Panc1 (cell line): Measurements from ENCODE around the gene TWIST2. TPM values are rescaled to one million over a fixed set of nuclear protein-coding genes. Genes with fewer than 3 reads are reported as not detected.
A peak's percentile ranks its signal among the peaks of the same experiment; 100 is the strongest.

Source experiments
- ATAC-seq: fragments of 200-7000 bp; cut with Tn5 transposase; 2 replicates; pipeline ENCODE4 v1.9.1; 2020; ENCODE audit warnings: mild to moderate bottlenecking, moderate library complexity
- BruUV-seq: library from RNA; stranded (reverse); fragments of 400-500 nt; replicated peaks from 2 replicates; lab custom pipeline; 2021; lab: Mats Ljungman, UMichigan
- CTCF ChIA-PET: fragments of 300-600 bp; sonication (Branson Sonifier 250); formaldehyde crosslinking; loops from one replicate; lab custom pipeline; 2022; ENCODE audit warnings: antibody characterized with exemption; lab: Charles Lee
- POLR2A ChIA-PET: fragments of 300-600 bp; sonication (Branson Sonifier 250); formaldehyde crosslinking; loops from one replicate; lab custom pipeline; 2022; ENCODE audit warnings: antibody characterized with exemption; lab: Charles Lee
- DNase-seq: peaks from one replicate; pipeline ENCODE4 v3.0.0-alpha.2; 2010; ENCODE audit warnings: low read depth, low spot score
- H3K27ac ChIP-seq: 2 replicates; pipeline ENCODE4 v1.5.1; 2011; ENCODE audit warnings: mild to moderate bottlenecking, low read length, inconsistent platforms
- H3K27me3 ChIP-seq: fragments of 200-500 bp; sonication (Bioruptor generic); 2 replicates; pipeline ENCODE4 v1.6.0; 2014; ENCODE audit warnings: low read length, inconsistent platforms; ENCODE audit not compliant: control insufficient read depth, insufficient read depth
- H3K36me3 ChIP-seq: fragments of 200-500 bp; sonication (Bioruptor generic); 2 replicates; pipeline ENCODE4 v1.5.1; 2014; ENCODE audit warnings: inconsistent platforms, mild to moderate bottlenecking, low read length, moderate library complexity; ENCODE audit not compliant: control insufficient read depth, insufficient read depth
- H3K4me1 ChIP-seq: 2 replicates; pipeline ENCODE4 v1.5.1; 2011; ENCODE audit warnings: inconsistent platforms, mild to moderate bottlenecking, low read length, moderate library complexity; ENCODE audit not compliant: control insufficient read depth, insufficient read depth
- H3K4me3 ChIP-seq, 2 experiments: 2 replicates each; pipeline ENCODE4 v1.5.1; 2011 to 2012; ENCODE audit warnings: low read depth in 2 of 2, low read length in 2 of 2, mild to moderate bottlenecking in 2 of 2, inconsistent platforms in 1 of 2, moderate library complexity in 1 of 2
- H3K9me3 ChIP-seq: fragments of 200-500 bp; sonication (Bioruptor generic); 2 replicates; pipeline ENCODE4 v1.5.1; 2014; ENCODE audit warnings: low read depth, mild to moderate bottlenecking, inconsistent platforms, low read length, moderate library complexity; ENCODE audit not compliant: control insufficient read depth, insufficient read depth
- CTCF ChIP-seq: fragments of 450-650 bp; IDR thresholded peaks from 2 replicates; pipeline ENCODE4 v1.5.1; 2017; ENCODE audit warnings: mild to moderate bottlenecking
- POLR2AphosphoS5 ChIP-seq: IDR thresholded peaks from 2 replicates; pipeline ENCODE4 v1.6.1; 2012; ENCODE audit warnings: mild to moderate bottlenecking, low read depth, low read length, moderate library complexity
- REST ChIP-seq, 2 experiments: IDR thresholded peaks; 2 replicates each; pipeline ENCODE4 v1.6.1; 2011 to 2012; ENCODE audit warnings: low read depth in 2 of 2, control low read depth in 1 of 2, low read length in 1 of 2, mild to moderate bottlenecking in 1 of 2, moderate library complexity in 1 of 2; ENCODE audit not compliant: insufficient read depth in 1 of 2
- SIN3A ChIP-seq: IDR thresholded peaks from 2 replicates; pipeline ENCODE4 v1.6.1; 2012; ENCODE audit warnings: low read depth, mild to moderate bottlenecking, low read length, moderate library complexity, borderline replicate concordance; ENCODE audit not compliant: insufficient read depth
- TCF7L2 ChIP-seq: IDR thresholded peaks from 2 replicates; pipeline ENCODE4 v1.6.1; 2011; ENCODE audit warnings: mild to moderate bottlenecking, low read depth, low read length, inconsistent platforms
- in situ Hi-C: cut with HindIII; loops from 2 replicates; pipeline ENCODE4 v1.10.0; 2016; ENCODE audit warnings: low sequenced_read_pairs, low pct_unique_long_range_greater_than_20kb
- intact Hi-C: fragments of 100-400 bp; cut with micrococcal nuclease; formaldehyde crosslinking; loops from one replicate; pipeline ENCODE4 v1.10.0; 2022; ENCODE audit not compliant: unreplicated experiment
- total RNA-seq: library from RNA; stranded (reverse); gene quantifications from one replicate; pipeline ENCODE4 v1.2.1, GENCODE V29; 2021; ENCODE audit not compliant: unreplicated experiment

Gene TWIST2
- total RNA-seq, 1 experiment from 2014 or later = 4.2 TPM

GRCh38 chr2:238868616-238869292 is 20.9 kb downstream of the TWIST2 start:
- in situ Hi-C loops (no loop called here), intact Hi-C loops (no loop called here)
- H3K4me1 ChIP-seq = peaks cover 56% of the 10 kb centered on the region
- no peaks in the 10 kb centered on the region for H3K27me3 ChIP-seq
- TF ChIP-seq TCF7L2 (peak; percentile 99), POLR2AphosphoS5 (peak; percentile 69; the same call in 1 of the 2 replicates), SIN3A (no peak), REST (IDR thresholded peaks at IDR 0.05; ENCODE audit: insufficient read depth in 1 of 2, low read depth in 2 of 2, low read length in 1 of 2) (no peak), CTCF (no peak)
- BruUV-seq = no TSS peak
- H3K9me3 ChIP-seq = no peaks in the 10 kb centered on the region
- ATAC-seq (peak; percentile 49), DNase-seq (peak; percentile 13)
- H3K27ac ChIP-seq = peak overlapping the region; percentile 64
- ChIA-PET POLR2A (no interaction called here), CTCF (no interaction called here)
- no peak overlapping the region for H3K4me3 ChIP-seq
- H3K36me3 ChIP-seq = no peaks in the 10 kb centered on the region

- no TSS peak for BruUV-seq
Measured at GRCh38 chr2:238869293-238870124, 21.6 kb downstream of the TWIST2 start.

More at GRCh38 chr2:238869293-238870124, 21.6 kb downstream of the TWIST2 start:
- no peaks in the 10 kb centered on the region for H3K27me3 ChIP-seq
- ChIA-PET POLR2A (no interaction called here), CTCF (no interaction called here)
- intact Hi-C loops = no loop called here
- TF ChIP-seq REST (IDR thresholded peaks at IDR 0.05; ENCODE audit: insufficient read depth in 1 of 2, low read depth in 2 of 2, low read length in 1 of 2) (no peak; a peak in 1 of 4 replicates), TCF7L2 (peak; percentile 55)
- in situ Hi-C loops = no loop called here
- ATAC-seq (peak; percentile 39), DNase-seq (peak; percentile 17)
- H3K9me3 ChIP-seq = no peaks in the 10 kb centered on the region
- H3K36me3 ChIP-seq = no peaks in the 10 kb centered on the region
- H3K4me3 ChIP-seq = 0 out of 4 replicates have a peak overlapping the region, but pooled peaks of 1 of the 2 experiments have one; percentile 5
- H3K4me1 ChIP-seq = peaks cover 52% of the 10 kb centered on the region
- peak overlapping the region; percentile 64 for H3K27ac ChIP-seq
